ENCODE measurements around the gene ASTN2.

DNA sequence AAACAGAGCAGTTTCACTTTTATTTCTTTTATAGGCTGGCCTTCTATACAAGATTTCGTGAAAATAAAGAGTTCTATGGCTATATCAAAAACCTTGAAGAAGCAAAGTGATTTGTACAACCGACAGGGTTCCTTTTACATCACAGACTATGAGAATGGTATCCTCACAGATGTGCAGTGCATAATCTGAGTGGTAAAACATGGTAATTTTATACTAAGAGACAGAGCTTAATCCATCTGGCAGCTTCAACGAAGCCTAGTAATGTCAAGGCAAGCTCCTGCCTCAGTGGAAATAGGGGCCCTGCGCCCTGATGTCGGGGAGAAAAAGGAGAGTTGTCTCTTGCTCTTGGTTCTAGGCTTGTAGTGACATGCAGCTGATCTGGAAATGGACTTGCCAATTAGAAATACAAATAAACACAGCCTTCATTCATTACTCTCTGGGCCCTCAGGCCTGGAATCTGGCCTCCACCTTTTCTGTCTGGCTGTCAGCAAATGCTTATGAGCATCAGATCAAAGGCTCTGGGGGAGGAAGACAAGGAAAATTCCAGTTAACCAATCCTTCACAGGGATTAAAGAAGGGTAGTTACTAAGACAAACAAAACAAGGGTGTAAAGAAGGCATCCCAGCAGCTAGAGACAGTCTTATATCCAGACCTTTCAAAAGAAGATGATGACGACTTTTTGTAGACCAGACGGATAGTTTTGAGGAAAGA, 761.4 kb downstream of the ASTN2 start:
- TF ChIP-seq, protein P1, sequence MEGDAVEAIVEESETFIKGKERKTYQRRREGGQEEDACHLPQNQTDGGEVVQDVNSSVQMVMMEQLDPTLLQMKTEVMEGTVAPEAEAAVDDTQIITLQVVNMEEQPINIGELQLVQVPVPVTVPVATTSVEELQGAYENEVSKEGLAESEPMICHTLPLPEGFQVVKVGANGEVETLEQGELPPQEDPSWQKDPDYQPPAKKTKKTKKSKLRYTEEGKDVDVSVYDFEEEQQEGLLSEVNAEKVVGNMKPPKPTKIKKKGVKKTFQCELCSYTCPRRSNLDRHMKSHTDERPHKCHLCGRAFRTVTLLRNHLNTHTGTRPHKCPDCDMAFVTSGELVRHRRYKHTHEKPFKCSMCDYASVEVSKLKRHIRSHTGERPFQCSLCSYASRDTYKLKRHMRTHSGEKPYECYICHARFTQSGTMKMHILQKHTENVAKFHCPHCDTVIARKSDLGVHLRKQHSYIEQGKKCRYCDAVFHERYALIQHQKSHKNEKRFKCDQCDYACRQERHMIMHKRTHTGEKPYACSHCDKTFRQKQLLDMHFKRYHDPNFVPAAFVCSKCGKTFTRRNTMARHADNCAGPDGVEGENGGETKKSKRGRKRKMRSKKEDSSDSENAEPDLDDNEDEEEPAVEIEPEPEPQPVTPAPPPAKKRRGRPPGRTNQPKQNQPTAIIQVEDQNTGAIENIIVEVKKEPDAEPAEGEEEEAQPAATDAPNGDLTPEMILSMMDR (IDR thresholded peaks at IDR 0.05): no peak
- TF ChIP-seq POLR2A (IDR thresholded peaks at IDR 0.05): no peak

All from thyroid gland (tissue), 4 donors.